Heart right ventricle (tissue), 16 donors: ENCODE results near the gene PROK2. TPM values are rescaled to one million over a fixed set of nuclear protein-coding genes. Genes with fewer than 3 reads are reported as not detected.
A peak's percentile ranks its signal among the peaks of the same experiment; 100 is the strongest.

Experiments
- ATAC-seq, 8 donors: fragments of 200-7000 bp; cut with Tn5 transposase; one replicate each; pipeline ENCODE4 v1.9.1; 2020; ENCODE audit warnings: mild to moderate bottlenecking in 8 of 8, moderate library complexity in 8 of 8, moderate number of reproducible peaks in 1 of 8
- DNase-seq, 2 donors: peaks; one replicate each; pipeline ENCODE4 v3.0.0-alpha.2; 2020
- H3K27ac ChIP-seq, 10 donors: fragments of 200-600 bp; sonication (generic) in 2 of 10; one replicate each; pipeline versions ENCODE4 v1.5.0 to v1.8.0; 2020 to 2022; ENCODE audit warnings: mild to moderate bottlenecking in 3 of 10
- H3K27me3 ChIP-seq, 7 donors: fragments of 200-600 bp; one replicate each; pipeline ENCODE4 v1.8.0; 2021 to 2022; ENCODE audit warnings: mild to moderate bottlenecking in 2 of 7
- H3K36me3 ChIP-seq, 9 donors: fragments of 200-600 bp; sonication (generic) in 1 of 9; one replicate each; pipeline versions ENCODE4 v1.5.0 to v1.8.0; 2020 to 2022; ENCODE audit warnings: mild to moderate bottlenecking in 2 of 9
- H3K4me1 ChIP-seq, 9 donors: fragments of 200-600 bp; sonication (generic) in 1 of 9; one replicate each; pipeline versions ENCODE4 v1.5.0 to v1.8.0; 2020 to 2022; ENCODE audit warnings: mild to moderate bottlenecking in 4 of 9
- H3K4me3 ChIP-seq, 10 donors: fragments of 200-600 bp; sonication (generic) in 2 of 10; one replicate each; pipeline versions ENCODE4 v1.5.0 to v1.8.0; 2020 to 2022; ENCODE audit warnings: mild to moderate bottlenecking in 7 of 10, moderate library complexity in 2 of 10
- H3K9me3 ChIP-seq, 11 donors: fragments of 200-600 bp in 10 of 11; sonication (generic) in 2 of 11; one replicate each; pipeline versions ENCODE4 v1.5.0 to v1.8.0; 2013 to 2022; ENCODE audit warnings: mild to moderate bottlenecking in 2 of 11, control low read depth in 1 of 11, moderate library complexity in 1 of 11
- WGBS, 2 donors: extraction: QIAGEN DNeasy Blood & Tissue Kit; methylation state at CpG; one replicate each; pipeline ENCODE4 v1.1.7; 2013; ENCODE audit warnings: inconsistent platforms in 1 of 2; 5-methylcytosine and 5-hydroxymethylcytosine counted together
- intact Hi-C, 10 donors: fragments of 100-400 bp; cut with DNase I; formaldehyde crosslinking; loops; one replicate each; pipeline versions ENCODE4 v1.11.1 to v1.14.2; 2022
- long read RNA-seq, 3 donors: library from polyadenylated mRNA; unstranded; transcript quantifications; one replicate each; pipeline ENCODE4 v2.0.0, GENCODE V29; 2020 to 2021
- polyA plus RNA-seq, 2 donors: library from polyadenylated mRNA; stranded (reverse); fragments of 200-250 nt; gene quantifications; one replicate each; pipeline ENCODE4 v1.2.3, GENCODE V29; 2013
- total RNA-seq, 10 donors: library from RNA; stranded (reverse); fragmentation: NEBNext Ultra II Directional in 3 of 10; extraction: Animal tissue kit (Norgen Biotek cat#: 25700) in 3 of 10; gene quantifications; one replicate each; pipeline versions ENCODE4 v1.2.1 to v1.2.4, GENCODE V29; 2021 to 2023
- TF ChIP-seq, protein P1 (sequence below), 9 donors: fragments of 200-600 bp; sonication (generic) in 2 of 9; IDR thresholded peaks; one replicate each; pipeline versions ENCODE4 v1.5.0 to v1.8.0; 2021 to 2022; ENCODE audit warnings: antibody characterized with exemption in 9 of 9, mild to moderate bottlenecking in 5 of 9, moderate library complexity in 1 of 9
- donor health status: Arrhythmogenic right ventricular cardiomyopathy.
- donor health status: ischemic (EF 13 %, LVEDD 7.1; RV severe dilation, severe dysfunction).
- donor health status: healthy with polysubstance abuse.
- donor health status: DM: no; HTN: yes; CAD: no.
- donor health status: DM: no; HTN: no; CAD: no.
- donor health status: ischemic (EF 25% LVEDD 6.9; RV normal size, moderate dysfunction).
- donor health status: ischemic (EF 25% LVEDD 5.7; RV mildly dilated, moderate dysfunction).
- donor health status: healthy.
- donor health status: DM: yes; HTN: yes; CAD: no.
- donor health status: Ischemic cardiomyopathy.
- donor health status: ischemic (EF 35%, LVEDD 5.7; RV mildly dilated, moderate dysfunction).
- donor health status: nonischemic (EF 11% LVEDD 7.7; RV severe dilation, severe dysfunction).
- donor health status: DM: yes; HTN: yes; CAD: no.
- donor health status: PGD.
- donor health status: ischemic (EF 29% LVEDD 5.4; RV normal size, mild dysfunction).
- donor health status: nonischemic (EF 23%, LVEDD 6.1; RV moderate dilation, normal function).

The PROK2 gene, protein sequence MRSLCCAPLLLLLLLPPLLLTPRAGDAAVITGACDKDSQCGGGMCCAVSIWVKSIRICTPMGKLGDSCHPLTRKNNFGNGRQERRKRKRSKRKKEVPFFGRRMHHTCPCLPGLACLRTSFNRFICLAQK
- under 1 TPM in 6 of 10 donors, not detected in 4; 0.25 to 0.67 (median 0.51) TPM for total RNA-seq
- under 1 TPM; 0.09 to 0.15 TPM for polyA plus RNA-seq
- long read RNA-seq, donor 1, result 0 reads
- long read RNA-seq, donor 2, partial matches to known transcripts, result 0 of 1 reads
- long read RNA-seq, donor 2, other reads (novel, unspliced or antisense), result 0 of 1 reads
- long read RNA-seq, donor 3, partial matches to known transcripts, result 0 of 1 reads
- long read RNA-seq, donor 3, other reads (novel, unspliced or antisense), result 1 of 1 reads

DNA sequence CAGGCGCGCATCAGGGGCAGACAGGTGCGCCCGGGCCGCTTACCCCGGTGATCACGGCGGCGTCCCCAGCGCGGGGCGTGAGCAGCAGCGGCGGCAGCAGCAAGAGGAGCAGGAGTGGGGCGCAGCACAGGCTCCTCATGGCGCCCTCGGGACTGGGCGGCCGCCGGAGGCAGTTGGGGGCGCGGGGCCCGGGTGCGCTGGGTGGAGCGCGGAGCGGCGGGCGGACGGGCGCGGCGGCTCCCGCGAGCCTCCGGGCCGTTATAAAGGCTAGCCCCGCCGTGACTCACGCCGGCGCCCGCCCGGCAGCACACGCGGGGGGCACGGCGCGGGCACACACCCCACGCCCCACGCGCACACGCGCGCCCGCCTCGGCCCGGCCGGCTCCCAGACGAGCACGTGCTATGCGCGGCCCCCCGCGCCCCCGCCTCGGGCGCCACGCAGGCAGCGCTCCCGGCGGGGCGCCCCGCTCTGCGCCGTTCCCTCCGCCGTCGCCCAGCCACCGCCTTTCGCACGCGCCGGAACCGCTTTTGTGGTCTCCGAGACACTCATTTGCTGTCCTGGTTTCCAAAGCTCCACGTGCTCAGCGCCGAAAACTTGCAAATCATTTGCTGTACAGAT lies at the start of gene PROK2:
TSS of gene PROK2 (minus strand) at position 235 of the 618 bp plus-strand sequence. CDS start at position 139, 96 bp downstream.
- H3K36me3 ChIP-seq, result no peaks in the 10 kb centered on the region
- peak in 3 of 8 donors; percentile 17 to 53 (median 44) for ATAC-seq
- H3K4me1 ChIP-seq, result peaks cover 0 to 23% (median 7%) of the 10 kb centered on the region in 9 donors
- peak within 1 kb of the TSS in 9 of 10 donors; percentile 21 to 63 (median 27) for H3K4me3 ChIP-seq
- H3K27me3 ChIP-seq, result peaks cover 4 to 84% (median 78%) of the 10 kb centered on the region in 7 donors
- WGBS, 2 donors, result 1% methylated on average over 65 to 89 of the region's 89 CpGs
- intact Hi-C loops, result no loop called here
- H3K27ac ChIP-seq, result peak within 1 kb of the TSS in 2 of 10 donors; percentile 43 to 83
- no peaks in the 10 kb centered on the region for H3K9me3 ChIP-seq
- DNase-seq, result peak in 1 of 2 donors; percentile 14
- TF ChIP-seq, protein P1, sequence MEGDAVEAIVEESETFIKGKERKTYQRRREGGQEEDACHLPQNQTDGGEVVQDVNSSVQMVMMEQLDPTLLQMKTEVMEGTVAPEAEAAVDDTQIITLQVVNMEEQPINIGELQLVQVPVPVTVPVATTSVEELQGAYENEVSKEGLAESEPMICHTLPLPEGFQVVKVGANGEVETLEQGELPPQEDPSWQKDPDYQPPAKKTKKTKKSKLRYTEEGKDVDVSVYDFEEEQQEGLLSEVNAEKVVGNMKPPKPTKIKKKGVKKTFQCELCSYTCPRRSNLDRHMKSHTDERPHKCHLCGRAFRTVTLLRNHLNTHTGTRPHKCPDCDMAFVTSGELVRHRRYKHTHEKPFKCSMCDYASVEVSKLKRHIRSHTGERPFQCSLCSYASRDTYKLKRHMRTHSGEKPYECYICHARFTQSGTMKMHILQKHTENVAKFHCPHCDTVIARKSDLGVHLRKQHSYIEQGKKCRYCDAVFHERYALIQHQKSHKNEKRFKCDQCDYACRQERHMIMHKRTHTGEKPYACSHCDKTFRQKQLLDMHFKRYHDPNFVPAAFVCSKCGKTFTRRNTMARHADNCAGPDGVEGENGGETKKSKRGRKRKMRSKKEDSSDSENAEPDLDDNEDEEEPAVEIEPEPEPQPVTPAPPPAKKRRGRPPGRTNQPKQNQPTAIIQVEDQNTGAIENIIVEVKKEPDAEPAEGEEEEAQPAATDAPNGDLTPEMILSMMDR (IDR thresholded peaks at IDR 0.05), result no peak

DNA sequence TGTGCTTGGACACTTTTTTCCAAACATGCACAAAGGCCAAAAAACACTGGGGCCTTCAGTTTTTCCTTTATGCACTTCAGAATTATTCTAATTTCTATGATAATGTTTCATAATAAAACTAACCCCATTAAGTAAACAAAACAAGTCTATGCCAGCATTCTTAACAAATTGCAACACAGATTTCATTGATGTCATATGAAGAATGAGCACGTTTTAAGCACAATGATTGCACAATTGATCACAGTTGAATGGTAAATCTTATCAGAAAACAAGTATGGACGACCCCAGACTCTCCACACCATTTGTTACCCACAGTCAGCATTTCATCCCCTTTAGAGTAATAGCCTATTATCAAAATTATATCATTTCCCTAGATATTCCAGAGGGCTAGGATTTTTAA lies 46.7 kb upstream of the PROK2 start:
- no peaks in the 10 kb centered on the region for H3K4me1 ChIP-seq
- H3K27me3 ChIP-seq, result peaks cover 0 to 9% (median 0%) of the 10 kb centered on the region in 7 donors
- ATAC-seq, result no peak
- 56 to 60% methylated on average over 2 of the region's 2 CpGs for WGBS, 2 donors
- no peaks in the 10 kb centered on the region for H3K36me3 ChIP-seq
- intact Hi-C loops, result no loop called here
- no peak overlapping the region for H3K27ac ChIP-seq
- no peak for DNase-seq
- H3K4me3 ChIP-seq, result no peak overlapping the region
- TF ChIP-seq, protein P1 (IDR thresholded peaks at IDR 0.05), result no peak
- no peaks in the 10 kb centered on the region for H3K9me3 ChIP-seq

DNA sequence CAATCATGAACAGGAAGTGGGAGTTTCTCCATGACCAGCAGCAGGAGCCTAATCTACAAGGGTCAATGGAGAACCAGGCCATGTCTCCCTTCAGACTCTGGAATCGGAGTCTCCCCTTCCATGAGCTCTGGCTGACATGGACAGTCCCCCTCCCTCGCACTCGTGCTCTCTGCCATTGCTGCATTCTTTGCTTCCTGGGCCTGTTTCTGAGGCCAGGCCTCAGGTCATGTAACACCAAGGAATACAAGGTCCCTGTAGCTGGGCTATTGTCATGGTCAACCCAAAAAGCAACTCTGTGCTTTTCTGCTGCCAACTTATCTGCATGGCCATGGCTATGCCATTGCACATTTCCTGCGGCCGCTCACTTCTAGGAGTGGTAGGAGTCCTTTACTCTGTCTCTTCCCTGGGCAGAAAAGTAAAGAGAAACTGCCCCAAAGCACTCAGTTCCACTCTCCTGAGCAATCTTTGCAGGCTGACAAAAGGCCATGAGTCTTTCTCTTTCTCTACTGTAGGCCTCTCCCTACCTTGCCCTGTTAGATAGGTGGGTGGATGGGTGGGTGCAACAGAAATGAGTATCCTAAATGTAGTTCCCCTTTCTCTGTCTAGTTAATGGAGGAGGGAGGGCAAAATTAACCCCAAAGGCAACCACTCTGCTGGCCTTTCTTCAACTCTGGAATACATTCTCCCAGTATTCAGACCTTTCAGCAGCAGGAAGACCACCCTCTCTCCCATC lies 40.8 kb upstream of the PROK2 start:
- no peak for ATAC-seq
- TF ChIP-seq, protein P1 (IDR thresholded peaks at IDR 0.05), result no peak
- WGBS, 2 donors, result 87 to 94% methylated on average over 5 of the region's 5 CpGs
- Histone ChIP-seq H3K36me3 (no peaks in the 10 kb centered on the region), H3K4me1 (no peaks in the 10 kb centered on the region), H3K27ac (no peak overlapping the region), H3K27me3 (peaks cover 0 to 6% (median 0%) of the 10 kb centered on the region in 7 donors), H3K9me3 (no peaks in the 10 kb centered on the region), H3K4me3 (no peak overlapping the region)
- intact Hi-C loops, result no loop called here
- no peak for DNase-seq

DNA sequence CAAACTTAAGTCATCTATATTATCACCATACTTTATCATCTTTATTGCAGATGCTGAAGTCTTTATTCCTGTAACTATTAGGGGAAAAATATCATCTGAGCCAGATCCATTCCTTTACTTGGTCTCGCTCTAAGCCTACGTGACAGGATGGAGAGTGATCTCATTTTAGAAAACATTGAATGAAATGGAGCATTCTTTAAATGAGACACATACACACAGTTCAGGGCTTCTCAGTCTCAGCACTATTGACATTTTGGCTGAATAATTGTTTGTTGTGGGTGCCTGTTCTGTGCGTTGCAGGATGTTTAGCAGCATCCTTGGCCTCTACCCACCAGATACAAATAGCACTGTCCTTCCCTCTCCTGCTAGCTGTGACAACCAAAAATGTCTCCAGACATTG lies 36.2 kb upstream of the PROK2 start:
- no peak for DNase-seq
- Histone ChIP-seq H3K9me3 (no peaks in the 10 kb centered on the region), H3K4me3 (no peak overlapping the region), H3K36me3 (no peaks in the 10 kb centered on the region), H3K4me1 (no peaks in the 10 kb centered on the region), H3K27ac (no peak overlapping the region), H3K27me3 (peaks cover 0 to 12% (median 0%) of the 10 kb centered on the region in 7 donors)
- intact Hi-C loops, result no loop called here
- TF ChIP-seq, protein P1 (IDR thresholded peaks at IDR 0.05), result no peak
- ATAC-seq, result no peak
- 50 to 73% methylated on average over 3 of the region's 3 CpGs for WGBS, 2 donors
